IPS DF 19.7 (cell line): Measurements from ENCODE around the gene SERPINB1.

Source experiments
- DNase-seq: peaks from one replicate; pipeline ENCODE4 v3.0.0-alpha.2; 2013; ENCODE audit warnings: low read depth, low spot score

SERPINB1 gene

GRCh38 chr6:2850538-2851113 is 9.0 kb upstream of the SERPINB1 start:
- DNase-seq = no peak

GRCh38 chr6:2848851-2849250 is 7.2 kb upstream of the SERPINB1 start:
- DNase-seq = no peak

GRCh38 chr6:2845880-2846208 is 4.2 kb upstream of the SERPINB1 start:
- DNase-seq = no peak

DNA sequence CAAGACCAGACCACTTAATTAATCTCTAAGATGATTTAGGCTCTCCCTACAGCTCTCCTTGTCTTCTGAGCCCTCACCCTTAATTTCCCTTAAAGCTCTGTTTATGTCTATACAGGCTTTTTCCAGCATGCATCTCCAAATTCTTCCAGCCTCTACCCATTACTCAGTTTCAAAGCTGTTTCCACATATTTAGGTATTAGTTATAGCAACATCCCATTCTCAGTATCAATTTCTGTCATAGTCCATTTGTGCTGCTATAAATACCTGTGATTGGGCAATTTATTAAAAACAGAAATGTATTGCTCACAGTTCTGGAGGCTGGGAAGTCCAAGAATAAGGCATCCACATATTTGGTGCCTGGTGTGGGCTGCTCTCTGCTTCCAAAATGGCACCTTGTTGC is 2.3 kb upstream of the SERPINB1 start:
- DNase-seq = no peak

GRCh38 chr6:2843138-2843740 is 1.6 kb upstream of the SERPINB1 start:
- DNase-seq = no peak

DNA sequence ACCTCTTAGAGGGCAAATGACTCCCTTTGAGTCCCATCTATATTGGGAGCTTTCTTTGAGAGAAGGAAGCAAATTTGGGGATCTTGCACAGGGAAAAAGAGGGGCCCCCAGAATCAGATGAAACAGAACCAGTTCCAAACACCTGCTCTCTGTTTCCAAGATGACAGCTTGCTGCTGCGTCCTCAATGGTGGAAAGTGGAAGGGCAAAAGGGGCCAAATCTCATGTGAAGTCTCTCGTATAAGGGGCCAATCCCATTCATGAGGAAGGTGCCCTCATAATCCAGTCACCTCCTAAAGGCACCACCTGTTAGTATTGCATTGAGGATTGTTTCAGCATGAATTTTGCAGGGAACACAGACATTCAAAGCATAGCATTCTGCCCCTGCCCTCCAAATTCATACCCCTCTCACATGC is 483 bp upstream of the SERPINB1 start:
- DNase-seq = no peak

GRCh38 chr6:2840749-2841061 is 958 bp downstream of the SERPINB1 start:
- no peak for DNase-seq

DNA sequence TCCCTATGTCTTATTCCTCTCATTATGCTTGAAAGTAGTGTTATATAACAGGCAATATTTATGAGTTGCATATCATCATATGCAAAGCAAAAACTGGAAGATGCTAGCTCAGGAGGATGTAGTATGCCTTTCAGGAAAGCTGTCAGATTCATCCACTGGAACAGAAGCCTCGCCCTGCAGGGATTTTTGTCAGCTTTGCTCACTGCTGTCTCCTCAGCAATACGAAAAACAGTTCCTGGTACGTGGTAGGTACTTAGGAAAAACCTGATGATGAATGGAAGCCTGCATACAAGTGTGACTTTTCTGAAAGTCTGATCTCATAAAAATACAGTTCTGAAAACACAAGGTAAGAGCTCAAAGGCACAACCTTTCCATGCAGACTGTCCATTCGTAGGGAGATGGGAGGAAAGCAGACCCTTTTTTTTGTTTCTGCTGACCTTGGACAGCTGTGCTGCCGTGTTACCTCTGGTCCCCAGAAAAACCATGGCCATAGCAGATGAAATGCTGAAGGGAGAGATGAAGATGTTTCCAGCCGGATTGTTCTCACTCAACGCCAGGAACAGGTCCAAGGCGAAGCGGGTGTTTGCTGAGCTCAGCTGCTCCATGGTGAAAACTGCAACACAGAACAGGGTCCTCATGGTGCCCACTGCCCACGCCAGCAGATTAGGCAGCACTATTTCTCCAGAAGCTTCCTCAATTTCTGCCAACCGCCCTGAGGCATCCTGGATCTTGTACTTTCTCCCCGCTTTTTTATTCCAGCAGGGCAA is 1.5 kb downstream of the SERPINB1 start:
- DNase-seq = no peak

- no peak for DNase-seq
These were observed 2.3 kb downstream of the SERPINB1 start for GRCh38 chr6:2839195-2839981.

DNA sequence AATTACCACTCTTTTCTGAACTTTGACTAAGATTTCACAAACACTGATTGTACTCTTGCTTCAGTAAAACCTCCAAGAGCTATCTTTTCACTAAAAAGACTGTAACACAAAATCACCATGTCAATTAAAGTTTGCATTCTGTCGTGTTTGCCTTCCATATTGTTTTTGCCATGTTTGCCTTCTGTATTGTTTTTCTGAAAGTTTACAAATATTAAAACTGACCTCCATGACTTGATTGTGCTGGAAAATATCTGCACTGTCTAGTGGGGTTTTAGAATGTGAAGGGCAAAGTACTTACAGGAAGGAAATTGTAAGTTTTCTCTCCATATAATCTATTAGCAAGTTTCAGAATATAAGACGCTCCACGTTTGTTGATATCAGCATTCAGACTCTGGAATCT is 3.4 kb downstream of the SERPINB1 start:
- DNase-seq = no peak

- no peak for DNase-seq
These were observed 7.4 kb downstream of the SERPINB1 start for GRCh38 chr6:2834262-2834661.

GRCh38 chr6:2831392-2831791 is 10.3 kb downstream of the SERPINB1 start:
- DNase-seq = no peak

- no peak for DNase-seq
These were observed 11.5 kb downstream of the SERPINB1 start for GRCh38 chr6:2830183-2830582.

DNA sequence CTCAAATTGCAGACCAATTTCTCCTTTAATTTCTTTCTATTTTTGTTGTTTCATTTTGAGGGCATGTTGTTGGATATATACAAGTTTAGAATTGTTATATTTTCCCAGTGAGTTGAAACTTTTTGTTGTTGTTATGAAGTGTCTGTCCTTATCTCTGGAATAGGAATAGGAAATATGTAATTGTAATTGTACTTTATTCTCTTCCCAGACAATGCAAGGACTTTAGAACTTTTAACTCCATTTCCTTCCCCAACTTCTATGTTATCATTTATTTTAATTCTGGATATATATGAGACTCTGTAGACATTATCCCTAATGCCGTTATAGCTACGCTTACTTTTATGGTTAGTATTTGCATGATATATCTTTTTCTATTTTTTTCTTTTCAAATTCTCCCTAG is 12.4 kb downstream of the SERPINB1 start:
- no peak for DNase-seq

- DNase-seq = no peak
These were observed 13.0 kb downstream of the SERPINB1 start for GRCh38 chr6:2828629-2829028.

- DNase-seq = no peak
These were observed 14.5 kb downstream of the SERPINB1 start for GRCh38 chr6:2827142-2827541.

DNA sequence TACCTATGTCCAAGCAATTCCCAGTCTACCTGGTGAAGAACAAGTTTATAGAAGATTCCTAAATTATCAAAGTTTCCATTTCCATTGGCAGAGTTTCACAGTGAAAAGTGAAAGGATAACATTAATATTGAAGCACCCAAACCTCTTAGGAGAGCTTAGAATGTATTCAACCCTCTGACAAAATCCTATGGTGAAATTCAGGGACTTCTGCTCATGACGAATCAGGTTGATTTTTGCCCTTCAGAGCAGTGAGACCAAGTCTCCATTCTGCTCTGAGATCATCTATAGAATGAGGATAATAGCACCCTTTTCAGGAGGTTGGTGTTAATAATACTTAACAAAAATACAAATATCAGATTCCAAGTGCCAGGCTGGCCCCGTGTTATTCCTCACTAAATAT is 15.5 kb downstream of the SERPINB1 start:
- DNase-seq = no peak

DNA sequence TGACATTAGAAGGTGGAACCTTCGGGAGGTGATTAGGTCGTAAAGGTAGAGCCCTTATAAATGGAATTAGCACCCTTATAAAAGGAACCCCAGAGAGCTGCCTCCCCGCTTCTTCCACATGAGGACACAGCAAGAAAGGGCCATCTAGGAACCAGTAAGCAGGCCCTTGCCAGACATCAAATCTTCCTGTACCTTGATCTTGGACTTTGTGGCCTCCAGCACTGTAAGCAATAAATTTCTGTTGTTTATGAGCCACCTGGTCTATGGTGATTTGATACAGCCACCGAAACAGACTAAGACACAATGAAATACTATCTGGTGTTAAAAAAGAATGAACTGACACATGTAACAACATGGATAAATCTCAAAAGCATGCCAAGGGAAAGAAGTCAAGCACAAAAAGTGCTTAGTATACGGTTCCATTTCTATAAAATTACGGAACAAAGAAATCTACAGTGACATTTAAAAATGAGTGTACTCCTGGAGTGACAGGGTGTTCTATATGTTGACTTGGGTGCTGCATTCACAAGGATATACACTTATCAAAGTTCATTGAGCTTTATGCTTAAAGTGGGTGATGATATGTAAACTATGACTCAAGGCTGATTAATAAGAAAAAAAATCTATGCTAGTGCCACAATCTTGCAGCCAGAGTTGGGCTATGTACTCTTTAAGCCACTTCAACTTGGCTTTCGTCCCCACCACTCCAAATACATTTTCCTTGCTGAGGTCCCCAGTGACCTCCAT is 18.4 kb downstream of the SERPINB1 start:
- no peak for DNase-seq

DNA sequence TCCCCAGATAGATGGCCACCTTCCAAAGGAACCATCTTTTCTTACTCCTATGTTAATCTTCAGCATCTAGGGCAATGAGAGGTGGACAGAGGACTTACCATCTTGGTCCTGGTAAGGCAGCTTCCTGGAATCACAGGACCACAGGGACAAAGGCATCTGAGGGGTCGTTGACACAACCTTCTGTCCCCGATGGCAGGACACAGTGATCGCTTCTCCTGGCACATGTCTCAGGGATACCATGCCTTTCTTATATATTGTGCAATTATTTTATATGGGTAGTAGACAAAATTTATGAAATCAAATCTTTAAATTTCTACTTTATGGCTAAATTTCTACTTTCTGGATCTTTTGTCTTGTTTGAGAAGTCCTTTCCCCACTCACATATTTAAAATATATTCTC is 20.1 kb downstream of the SERPINB1 start:
- no peak for DNase-seq

DNA sequence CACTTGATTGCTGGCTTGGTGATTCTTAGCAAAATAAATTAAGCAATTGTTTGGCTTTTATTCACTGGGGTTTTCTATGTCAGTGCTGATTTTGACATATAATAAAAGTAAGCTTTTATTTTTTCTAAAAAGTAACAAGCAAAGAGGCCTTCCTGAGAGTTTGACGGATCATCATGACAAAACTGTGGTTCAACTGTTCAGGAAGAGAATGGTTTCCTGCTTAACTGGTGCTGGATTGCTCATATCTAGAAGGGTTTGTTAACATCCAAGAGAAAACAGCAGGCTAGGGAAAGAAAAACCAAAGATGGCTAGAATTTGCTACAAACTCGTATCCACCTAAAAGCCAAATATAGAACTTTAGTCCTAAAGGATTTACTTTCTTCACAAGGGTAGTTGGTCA is 21.2 kb downstream of the SERPINB1 start:
- no peak for DNase-seq

DNA sequence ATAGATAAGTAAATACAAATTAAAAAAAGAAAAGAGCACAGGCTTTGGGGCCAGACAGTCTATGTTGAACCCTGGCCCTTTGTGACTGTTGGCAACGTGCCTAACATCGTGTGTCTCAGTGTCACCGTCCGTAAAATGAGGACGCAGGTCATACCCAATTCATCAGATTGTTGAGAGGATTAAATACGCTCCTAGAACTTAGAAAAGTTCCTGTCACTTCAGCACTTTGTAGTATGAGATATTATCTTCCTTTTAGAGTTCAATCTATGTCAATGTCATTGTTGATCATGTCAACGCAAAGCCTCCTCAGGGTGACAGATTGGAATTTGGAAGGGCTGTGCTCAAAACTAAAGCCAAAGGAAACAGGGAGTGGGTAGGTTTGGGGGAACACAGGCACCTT is 21.7 kb downstream of the SERPINB1 start:
- DNase-seq = no peak

GRCh38 chr6:2819115-2819514 is 22.5 kb downstream of the SERPINB1 start:
- no peak for DNase-seq
